HepG2 (cell line): ENCODE measurements around the gene OSBPL2. TPM values are rescaled to one million over a fixed set of nuclear protein-coding genes. Genes with fewer than 3 reads are reported as not detected.

Source experiments
- ETV5 ChIP-seq: IDR thresholded peaks from 2 replicates; pipeline ENCODE4 v1.6.1; 2018; ENCODE audit warnings: missing biosample characterization, missing genetic modification reagents, inconsistent platforms, borderline replicate concordance
- NR2F1 ChIP-seq, 2 experiments: fragments of 450-650 bp in 1 of 2; formaldehyde crosslinking in 1 of 2; IDR thresholded peaks; 2 replicates each; pipeline versions ENCODE4 v1.5.0 to v1.6.1; 2016 to 2020; ENCODE audit warnings: mild to moderate bottlenecking in 1 of 2, missing compliant biosample characterization in 1 of 2, missing genetic modification reagents in 1 of 2, moderate library complexity in 1 of 2
- PHF8 ChIP-seq: sonication (generic); formaldehyde crosslinking; IDR thresholded peaks from 2 replicates; pipeline ENCODE4 v1.5.0; 2020; ENCODE audit warnings: missing genetic modification reagents
- RNF2 ChIP-seq: fragments of 450-650 bp; conservative IDR thresholded peaks from 2 replicates; pipeline ENCODE4 v1.6.1; 2016; ENCODE audit warnings: low read depth
- SNAI1 ChIP-seq: sonication (generic); formaldehyde crosslinking; IDR thresholded peaks from 2 replicates; pipeline ENCODE4 v1.5.0; 2020; ENCODE audit warnings: mild to moderate bottlenecking, missing genetic modification reagents, borderline replicate concordance
- THAP9 ChIP-seq: sonication (generic); formaldehyde crosslinking; IDR thresholded peaks from 2 replicates; pipeline ENCODE4; 2020; ENCODE audit warnings: missing genetic modification reagents, mild to moderate bottlenecking, borderline replicate concordance
- ZBTB10 ChIP-seq: sonication (generic); formaldehyde crosslinking; IDR thresholded peaks from 2 replicates; pipeline ENCODE4 v1.4.0; 2020; ENCODE audit warnings: missing genetic modification reagents, borderline replicate concordance
- ZNF350 ChIP-seq: sonication (generic); formaldehyde crosslinking; IDR thresholded peaks from 2 replicates; pipeline ENCODE4 v1.4.0; 2020; ENCODE audit warnings: mild to moderate bottlenecking, low read depth, missing genetic modification reagents, borderline replicate concordance
- ZNF605 ChIP-seq: sonication (generic); formaldehyde crosslinking; IDR thresholded peaks from 2 replicates; pipeline ENCODE4 v1.8.0; 2022; ENCODE audit warnings: mild to moderate bottlenecking, missing genetic modification reagents
- ZZZ3 ChIP-seq: sonication (generic); formaldehyde crosslinking; IDR thresholded peaks from 2 replicates; pipeline ENCODE4 v1.4.0; 2020; ENCODE audit warnings: missing genetic modification reagents, mild to moderate bottlenecking, borderline replicate concordance
- polyA plus RNA-seq, 8 experiments: library from polyadenylated mRNA; depleted of rRNA in 3 of 8; stranded (reverse) in 7 of 8; unstranded in 1 of 8; fragments of >200 nt; fragmentation: Illumina TruSeq in 4 of 8; extraction: Trizol in 4 of 8; gene quantifications; 2 replicates each; pipeline versions ENCODE4 v1.2.1 to v1.2.3, GENCODE V29; 2011 to 2016; ENCODE audit warnings: low read depth in 4 of 8, missing spikeins in 1 of 8, mixed read lengths in 1 of 8; ENCODE audit not compliant: insufficient read depth in 1 of 8
- total RNA-seq, 5 experiments: library from RNA; depleted of rRNA; stranded (reverse); fragments of >200 nt; fragmentation: Illumina TruSeq; extraction: Trizol; gene quantifications; 2 replicates each; pipeline ENCODE4 v1.2.3, GENCODE V29; 2016; ENCODE audit warnings: low read depth in 1 of 5
- TF ChIP-seq, protein P1 (sequence below): sonication (generic); formaldehyde crosslinking; IDR thresholded peaks from 2 replicates; pipeline ENCODE4 v1.4.0; 2020; ENCODE audit warnings: missing genetic modification reagents
- TF ChIP-seq, protein P2 (sequence below): sonication (generic); formaldehyde crosslinking; IDR thresholded peaks from 2 replicates; pipeline ENCODE4 v1.5.0; 2020; ENCODE audit warnings: mild to moderate bottlenecking, missing genetic modification reagents
- TF ChIP-seq, protein P3 (sequence below): sonication (generic); formaldehyde crosslinking; IDR thresholded peaks from 2 replicates; pipeline ENCODE4 v1.5.0; 2020; ENCODE audit warnings: mild to moderate bottlenecking, missing genetic modification reagents, moderate library complexity
- TF ChIP-seq, protein P4 (sequence below): sonication (generic); formaldehyde crosslinking; IDR thresholded peaks from 2 replicates; pipeline ENCODE4 v1.5.0; 2020; ENCODE audit warnings: missing genetic modification reagents, mild to moderate bottlenecking, borderline replicate concordance

Gene OSBPL2
- total and polyA plus RNA-seq, 2 of the 13 experiments (the other 11 are each of a cell fraction or from before 2014, with no cell fraction given) = 18.5 to 37.4 TPM

GRCh38 chr20:62236766-62237513 is 1.4 kb upstream of the OSBPL2 start (continued):
- TF ChIP-seq THAP9 = peak; percentile 30
- peak; percentile 70 for TF ChIP-seq ZNF350
- TF ChIP-seq, protein P1, sequence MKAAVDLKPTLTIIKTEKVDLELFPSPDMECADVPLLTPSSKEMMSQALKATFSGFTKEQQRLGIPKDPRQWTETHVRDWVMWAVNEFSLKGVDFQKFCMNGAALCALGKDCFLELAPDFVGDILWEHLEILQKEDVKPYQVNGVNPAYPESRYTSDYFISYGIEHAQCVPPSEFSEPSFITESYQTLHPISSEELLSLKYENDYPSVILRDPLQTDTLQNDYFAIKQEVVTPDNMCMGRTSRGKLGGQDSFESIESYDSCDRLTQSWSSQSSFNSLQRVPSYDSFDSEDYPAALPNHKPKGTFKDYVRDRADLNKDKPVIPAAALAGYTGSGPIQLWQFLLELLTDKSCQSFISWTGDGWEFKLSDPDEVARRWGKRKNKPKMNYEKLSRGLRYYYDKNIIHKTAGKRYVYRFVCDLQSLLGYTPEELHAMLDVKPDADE (CRISPR knock-in tag) = no peak
- TF ChIP-seq PHF8 (CRISPR knock-in tag) = peak; percentile 48; the same call in 1 of the 2 replicates
- TF ChIP-seq, protein P2, sequence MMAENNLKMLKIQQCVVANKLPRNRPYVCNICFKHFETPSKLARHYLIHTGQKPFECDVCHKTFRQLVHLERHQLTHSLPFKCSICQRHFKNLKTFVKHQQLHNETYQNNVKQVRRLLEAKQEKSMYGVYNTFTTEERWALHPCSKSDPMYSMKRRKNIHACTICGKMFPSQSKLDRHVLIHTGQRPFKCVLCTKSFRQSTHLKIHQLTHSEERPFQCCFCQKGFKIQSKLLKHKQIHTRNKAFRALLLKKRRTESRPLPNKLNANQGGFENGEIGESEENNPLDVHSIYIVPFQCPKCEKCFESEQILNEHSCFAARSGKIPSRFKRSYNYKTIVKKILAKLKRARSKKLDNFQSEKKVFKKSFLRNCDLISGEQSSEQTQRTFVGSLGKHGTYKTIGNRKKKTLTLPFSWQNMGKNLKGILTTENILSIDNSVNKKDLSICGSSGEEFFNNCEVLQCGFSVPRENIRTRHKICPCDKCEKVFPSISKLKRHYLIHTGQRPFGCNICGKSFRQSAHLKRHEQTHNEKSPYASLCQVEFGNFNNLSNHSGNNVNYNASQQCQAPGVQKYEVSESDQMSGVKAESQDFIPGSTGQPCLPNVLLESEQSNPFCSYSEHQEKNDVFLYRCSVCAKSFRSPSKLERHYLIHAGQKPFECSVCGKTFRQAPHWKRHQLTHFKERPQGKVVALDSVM (CRISPR knock-in tag) = no peak
- TF ChIP-seq NR2F1 (CRISPR knock-in tag; IDR thresholded peaks at IDR 0.05) = peak; percentile 43 to 61; a peak in 3 of 4 replicates
- TF ChIP-seq, protein P3, sequence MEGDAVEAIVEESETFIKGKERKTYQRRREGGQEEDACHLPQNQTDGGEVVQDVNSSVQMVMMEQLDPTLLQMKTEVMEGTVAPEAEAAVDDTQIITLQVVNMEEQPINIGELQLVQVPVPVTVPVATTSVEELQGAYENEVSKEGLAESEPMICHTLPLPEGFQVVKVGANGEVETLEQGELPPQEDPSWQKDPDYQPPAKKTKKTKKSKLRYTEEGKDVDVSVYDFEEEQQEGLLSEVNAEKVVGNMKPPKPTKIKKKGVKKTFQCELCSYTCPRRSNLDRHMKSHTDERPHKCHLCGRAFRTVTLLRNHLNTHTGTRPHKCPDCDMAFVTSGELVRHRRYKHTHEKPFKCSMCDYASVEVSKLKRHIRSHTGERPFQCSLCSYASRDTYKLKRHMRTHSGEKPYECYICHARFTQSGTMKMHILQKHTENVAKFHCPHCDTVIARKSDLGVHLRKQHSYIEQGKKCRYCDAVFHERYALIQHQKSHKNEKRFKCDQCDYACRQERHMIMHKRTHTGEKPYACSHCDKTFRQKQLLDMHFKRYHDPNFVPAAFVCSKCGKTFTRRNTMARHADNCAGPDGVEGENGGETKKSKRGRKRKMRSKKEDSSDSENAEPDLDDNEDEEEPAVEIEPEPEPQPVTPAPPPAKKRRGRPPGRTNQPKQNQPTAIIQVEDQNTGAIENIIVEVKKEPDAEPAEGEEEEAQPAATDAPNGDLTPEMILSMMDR (CRISPR knock-in tag) = 0 out of 2 replicates have a peak, but pooled peaks have one; percentile 4
- peak; percentile 61; the same call in 1 of the 2 replicates for TF ChIP-seq ZZZ3 (CRISPR knock-in tag)
- 0 out of 2 replicates have a peak, but pooled peaks have one; percentile 4 for TF ChIP-seq ZBTB10 (CRISPR knock-in tag)
- TF ChIP-seq RNF2 = 0 out of 2 replicates have a peak, but pooled peaks have one; percentile 51
- peak; percentile 63; the same call in 1 of the 2 replicates for TF ChIP-seq SNAI1
- TF ChIP-seq ETV5 (CRISPR knock-in tag) = peak; percentile 46; the same call in 1 of the 2 replicates
- TF ChIP-seq, protein P4, sequence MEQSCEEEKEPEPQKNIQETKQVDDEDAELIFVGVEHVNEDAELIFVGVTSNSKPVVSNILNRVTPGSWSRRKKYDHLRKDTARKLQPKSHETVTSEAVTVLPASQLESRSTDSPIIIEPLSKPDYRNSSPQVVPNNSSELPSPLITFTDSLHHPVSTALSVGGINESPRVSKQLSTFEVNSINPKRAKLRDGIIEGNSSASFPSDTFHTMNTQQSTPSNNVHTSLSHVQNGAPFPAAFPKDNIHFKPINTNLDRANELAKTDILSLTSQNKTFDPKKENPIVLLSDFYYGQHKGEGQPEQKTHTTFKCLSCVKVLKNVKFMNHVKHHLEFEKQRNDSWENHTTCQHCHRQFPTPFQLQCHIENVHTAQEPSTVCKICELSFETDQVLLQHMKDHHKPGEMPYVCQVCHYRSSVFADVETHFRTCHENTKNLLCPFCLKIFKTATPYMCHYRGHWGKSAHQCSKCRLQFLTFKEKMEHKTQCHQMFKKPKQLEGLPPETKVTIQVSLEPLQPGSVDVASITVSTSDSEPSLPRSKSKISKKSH (CRISPR knock-in tag) = 0 out of 2 replicates have a peak, but pooled peaks have one; percentile 23
- no peak for TF ChIP-seq ZNF605 (CRISPR knock-in tag)
